PC-3 (cell line): ENCODE data around the gene HLF. TPM values are rescaled to one million over a fixed set of nuclear protein-coding genes. Genes with fewer than 3 reads are reported as not detected.

ENCODE experiments used
- ATAC-seq: fragments of 200-7000 bp; cut with Tn5 transposase; 2 replicates; pipeline ENCODE4 v1.9.1; 2020; ENCODE audit warnings: mild to moderate bottlenecking, moderate library complexity
- BruUV-seq: library from RNA; stranded (reverse); fragments of 400-500 nt; replicated peaks from 2 replicates; lab custom pipeline; 2021; lab: Mats Ljungman, UMichigan
- CTCF ChIA-PET: fragments of 300-600 bp; sonication (Branson Sonifier 250); formaldehyde crosslinking; loops from one replicate; lab custom pipeline; 2022; ENCODE audit warnings: antibody characterized with exemption; lab: Charles Lee
- POLR2A ChIA-PET: fragments of 300-600 bp; sonication (Branson Sonifier 250); formaldehyde crosslinking; loops from one replicate; lab custom pipeline; 2022; ENCODE audit warnings: antibody characterized with exemption; ENCODE audit not compliant: unreplicated experiment; lab: Charles Lee
- DNase-seq: peaks from one replicate; pipeline ENCODE4 v3.0.0-alpha.2; 2015
- H2AFZ ChIP-seq: fragments of 300-600 bp; sonication (generic); 2 replicates; pipeline ENCODE4 v1.6.0; 2016; ENCODE audit warnings: antibody characterized with exemption, low read length
- H3F3A ChIP-seq: fragments of 300-600 bp; sonication (generic); one replicate; pipeline ENCODE4 v1.6.0; 2017; ENCODE audit warnings: antibody characterized with exemption, low read length, control low read depth, mild to moderate bottlenecking; ENCODE audit not compliant: unreplicated experiment
- H3K27ac ChIP-seq: fragments of 300-600 bp; sonication (generic); 2 replicates; pipeline ENCODE4 v1.5.1; 2016; ENCODE audit warnings: mild to moderate bottlenecking, low read length
- H3K27me3 ChIP-seq: fragments of 300-600 bp; sonication (generic); 2 replicates; pipeline ENCODE4 v1.6.1; 2016; ENCODE audit warnings: low read length, mixed read lengths
- H3K36me3 ChIP-seq: fragments of 300-600 bp; sonication (generic); 2 replicates; pipeline ENCODE4 v1.6.1; 2016; ENCODE audit warnings: low read depth, mixed run types, low read length, mixed read lengths
- H3K4me1 ChIP-seq: fragments of 300-600 bp; sonication (generic); 2 replicates; pipeline ENCODE4 v1.5.1; 2016; ENCODE audit warnings: low read length; ENCODE audit not compliant: insufficient read depth
- H3K4me2 ChIP-seq: fragments of 300-600 bp; sonication (generic); 2 replicates; pipeline ENCODE4 v1.6.0; 2016; ENCODE audit warnings: low read length
- H3K4me3 ChIP-seq: fragments of 300-600 bp; sonication (generic); 2 replicates; pipeline ENCODE4 v1.5.1; 2016; ENCODE audit warnings: mild to moderate bottlenecking, low read length, mixed read lengths
- H3K79me2 ChIP-seq: fragments of 300-600 bp; sonication (generic); 2 replicates; pipeline ENCODE4 v1.6.1; 2017; ENCODE audit warnings: low read length, mixed read lengths
- H3K9ac ChIP-seq: fragments of 300-600 bp; sonication (generic); 2 replicates; pipeline ENCODE4 v1.6.0; 2016; ENCODE audit warnings: mild to moderate bottlenecking, low read length
- H3K9me2 ChIP-seq: fragments of 300-600 bp; sonication (generic); replicated peaks from 2 replicates; pipeline ENCODE4 v1.6.1; 2016; ENCODE audit warnings: mixed run types, low read length, mixed read lengths
- H3K9me3 ChIP-seq: fragments of 300-600 bp; sonication (generic); 2 replicates; pipeline ENCODE4 v1.6.1; 2016; ENCODE audit warnings: low read length, mixed read lengths
- H4K20me1 ChIP-seq: fragments of 300-600 bp; sonication (generic); 2 replicates; pipeline ENCODE4 v1.6.1; 2016; ENCODE audit warnings: low read length, mixed read lengths
- CTCF ChIP-seq: fragments of 300-600 bp; sonication (generic); conservative IDR thresholded peaks from 2 replicates; pipeline ENCODE4 v1.5.1; 2017; ENCODE audit warnings: antibody characterized with exemption, low read depth, mild to moderate bottlenecking, low read length
- EZH2 ChIP-seq: fragments of 300-600 bp; sonication (generic); IDR thresholded peaks from one replicate; pipeline ENCODE4 v1.6.1; 2017; ENCODE audit warnings: antibody characterized with exemption, mild to moderate bottlenecking, low read length; ENCODE audit not compliant: unreplicated experiment
- EZH2phosphoT487 ChIP-seq: fragments of 300-600 bp; sonication (generic); IDR thresholded peaks from 2 replicates; pipeline ENCODE4 v1.6.1; 2018; ENCODE audit warnings: mild to moderate bottlenecking, antibody characterized with exemption, low read length, borderline replicate concordance
- intact Hi-C: fragments of 100-400 bp; cut with micrococcal nuclease; formaldehyde crosslinking; loops from 2 replicates; pipeline ENCODE4 v1.9.0; 2023
- total RNA-seq: library from RNA; depleted of rRNA; stranded (reverse); fragments of >200 nt; gene quantifications from 2 replicates; pipeline ENCODE4 v1.2.3, GENCODE V29; 2014

HLF gene
- total RNA-seq, 1 experiment from 2014 or later: 0.66 TPM

GRCh38 chr17:55275894-55276804 is 11.4 kb downstream of the HLF start:
- no peaks in the 10 kb centered on the region for H3K9me3 ChIP-seq
- H3K4me2 ChIP-seq: no peak overlapping the region; the same call in 1 of the 2 replicates
- no TSS peak for BruUV-seq
- DNase-seq (peak; percentile 85), ATAC-seq (peak; percentile 92)
- H3F3A ChIP-seq: no peaks in the 10 kb centered on the region
- H3K27me3 ChIP-seq: no peaks in the 10 kb centered on the region
- peaks cover 11% of the 10 kb centered on the region; the same call in 1 of the 2 replicates for H3K4me1 ChIP-seq
- no peaks in the 10 kb centered on the region for H3K36me3 ChIP-seq
- H3K9me2 ChIP-seq: no peaks in the 10 kb centered on the region
- no peak overlapping the region for H2AFZ ChIP-seq
- POLR2A ChIA-PET: no interaction called here
- H3K4me3 ChIP-seq: no peak overlapping the region
- no peak overlapping the region for H3K27ac ChIP-seq
- no peak for TF ChIP-seq EZH2phosphoT487
- no peak for TF ChIP-seq CTCF
- no peak for TF ChIP-seq EZH2
- intact Hi-C loops: no loop called here
- no peaks in the 10 kb centered on the region for H4K20me1 ChIP-seq
- CTCF ChIA-PET: no interaction called here
- no peaks in the 10 kb centered on the region for H3K79me2 ChIP-seq
- no peak overlapping the region for H3K9ac ChIP-seq

GRCh38 chr17:55278173-55278961 is 13.6 kb downstream of the HLF start:
- Histone ChIP-seq H3K9ac (no peak overlapping the region), H3K27ac (no peak overlapping the region), H3K36me3 (no peaks in the 10 kb centered on the region), H4K20me1 (no peaks in the 10 kb centered on the region), H3K79me2 (no peaks in the 10 kb centered on the region), H3K4me2 (no peak overlapping the region), H3K4me3 (no peak overlapping the region), H3K9me2 (no peaks in the 10 kb centered on the region), H3F3A (no peaks in the 10 kb centered on the region), H2AFZ (no peak overlapping the region), H3K27me3 (no peaks in the 10 kb centered on the region), H3K9me3 (no peaks in the 10 kb centered on the region), H3K4me1 (peaks cover 11% of the 10 kb centered on the region; the same call in 1 of the 2 replicates)
- CTCF ChIA-PET: no interaction called here
- intact Hi-C loops: no loop called here
- BruUV-seq: no TSS peak
- ATAC-seq: no peak
- DNase-seq: no peak
- POLR2A ChIA-PET: no interaction called here
- TF ChIP-seq CTCF (no peak), EZH2 (no peak), EZH2phosphoT487 (no peak)

GRCh38 chr17:55279203-55279602 is 14.4 kb downstream of the HLF start:
- ATAC-seq: no peak
- peaks cover 11% of the 10 kb centered on the region; the same call in 1 of the 2 replicates for H3K4me1 ChIP-seq
- no peaks in the 10 kb centered on the region for H3K36me3 ChIP-seq
- TF ChIP-seq EZH2 (no peak), CTCF (no peak), EZH2phosphoT487 (no peak)
- no peak overlapping the region for H3K9ac ChIP-seq
- ChIA-PET POLR2A (no interaction called here), CTCF (no interaction called here)
- H4K20me1 ChIP-seq: no peaks in the 10 kb centered on the region
- no peaks in the 10 kb centered on the region for H3K9me2 ChIP-seq
- BruUV-seq: no TSS peak
- no peak overlapping the region for H3K4me2 ChIP-seq
- H3K9me3 ChIP-seq: no peaks in the 10 kb centered on the region
- no peak overlapping the region for H3K4me3 ChIP-seq
- no peak overlapping the region for H2AFZ ChIP-seq
- no peaks in the 10 kb centered on the region for H3K27me3 ChIP-seq
- no peak for DNase-seq
- no peak overlapping the region for H3K27ac ChIP-seq
- H3F3A ChIP-seq: no peaks in the 10 kb centered on the region
- no peaks in the 10 kb centered on the region for H3K79me2 ChIP-seq
- intact Hi-C loops: no loop called here
